WTC11 (cell line): ENCODE data around the gene NAXD. TPM values are rescaled to one million over a fixed set of nuclear protein-coding genes. Genes with fewer than 3 reads are reported as not detected.
A peak's percentile ranks its signal among the peaks of the same experiment; 100 is the strongest.

Experiments used
- ATAC-seq: fragments of 200-7000 bp; cut with Tn5 transposase; 2 replicates; pipeline ENCODE4 v1.10.0; 2021; ENCODE audit warnings: mild to moderate bottlenecking, moderate library complexity
- CTCF ChIA-PET: fragments of 300-600 bp; sonication (Branson Sonifier 250); formaldehyde crosslinking; loops from one replicate; lab custom pipeline; 2021; ENCODE audit warnings: antibody characterized with exemption; lab: Charles Lee
- POLR2A ChIA-PET: fragments of 350-600 bp; sonication (Branson Sonifier 250); formaldehyde crosslinking; loops from one replicate; lab custom pipeline; 2021; ENCODE audit warnings: antibody characterized with exemption; lab: Charles Lee
- DNase-seq: peaks from one replicate; pipeline ENCODE4 v3.0.0; 2021; ENCODE audit warnings: low spot score
- H3K27ac Mint-ChIP-seq: 2 replicates; pipeline ENCODE4 v1.8.0; 2021; ENCODE audit warnings: mixed read lengths
- H3K27me3 Mint-ChIP-seq: 2 replicates; pipeline ENCODE4 v1.8.0; 2021; ENCODE audit warnings: low read depth, mild to moderate bottlenecking, moderate library complexity, mixed read lengths
- H3K36me3 Mint-ChIP-seq: 2 replicates; pipeline ENCODE4 v1.8.0; 2021; ENCODE audit warnings: mixed read lengths
- H3K4me1 Mint-ChIP-seq: 2 replicates; pipeline ENCODE4 v1.8.0; 2022; ENCODE audit warnings: mixed read lengths
- H3K4me3 Mint-ChIP-seq: 2 replicates; pipeline ENCODE4 v1.8.0; 2021; ENCODE audit warnings: mild to moderate bottlenecking, moderate library complexity, mixed read lengths
- H3K9me3 Mint-ChIP-seq: 2 replicates; pipeline ENCODE4 v1.8.0; 2021; ENCODE audit warnings: mixed read lengths
- ESRRA ChIP-seq: sonication (generic); formaldehyde crosslinking; IDR thresholded peaks from 2 replicates; pipeline ENCODE4 v1.8.1; 2022; ENCODE audit warnings: mild to moderate bottlenecking, missing genetic modification reagents, borderline replicate concordance
- ETV6 ChIP-seq: sonication (generic); formaldehyde crosslinking; IDR thresholded peaks from 2 replicates; pipeline ENCODE4 v1.8.1; 2022; ENCODE audit warnings: mild to moderate bottlenecking, missing genetic modification reagents
- FOXJ3 ChIP-seq: sonication (generic); formaldehyde crosslinking; IDR thresholded peaks from 2 replicates; pipeline ENCODE4 v1.9.0; 2021; ENCODE audit warnings: missing genetic modification reagents, mild to moderate bottlenecking, borderline replicate concordance
- FOXP1 ChIP-seq: sonication (generic); formaldehyde crosslinking; IDR thresholded peaks from 2 replicates; pipeline ENCODE4 v1.8.0; 2022; ENCODE audit warnings: missing genetic modification reagents, mild to moderate bottlenecking, moderate library complexity, borderline replicate concordance
- GRHL2 ChIP-seq: fragments of 250-450 bp; sonication (Bioruptor Pico); IDR thresholded peaks from 2 replicates; pipeline ENCODE4 v1.8.0; 2022; ENCODE audit warnings: mild to moderate bottlenecking, moderate library complexity; ENCODE audit not compliant: insufficient replicate concordance, severe bottlenecking
- HMGA2 ChIP-seq: fragments of 250-450 bp; sonication (Bioruptor Pico); IDR thresholded peaks from 2 replicates; pipeline ENCODE4 v1.4.0; 2021; ENCODE audit warnings: mild to moderate bottlenecking, moderate library complexity
- IRF2 ChIP-seq: sonication (generic); formaldehyde crosslinking; IDR thresholded peaks from 2 replicates; pipeline ENCODE4 v1.8.0; 2022; ENCODE audit warnings: low read depth, missing genetic modification reagents, borderline replicate concordance
- NFATC4 ChIP-seq: fragments of 250-450 bp; sonication (Bioruptor Pico); IDR thresholded peaks from 2 replicates; pipeline ENCODE4 v1.9.0; 2021; ENCODE audit warnings: mild to moderate bottlenecking
- NR2C2 ChIP-seq: sonication (generic); formaldehyde crosslinking; IDR thresholded peaks from 2 replicates; pipeline ENCODE4 v1.8.0; 2022; ENCODE audit warnings: mild to moderate bottlenecking, missing genetic modification reagents
- NR3C1 ChIP-seq: sonication (generic); formaldehyde crosslinking; conservative IDR thresholded peaks from 2 replicates; pipeline ENCODE4 v1.8.1; 2023; ENCODE audit warnings: low read depth, mild to moderate bottlenecking, missing genetic modification reagents
- SOX15 ChIP-seq: fragments of 250-450 bp; sonication (Bioruptor Pico); IDR thresholded peaks from 2 replicates; pipeline ENCODE4 v1.9.0; 2021; ENCODE audit warnings: mild to moderate bottlenecking
- TEAD1 ChIP-seq: sonication (generic); formaldehyde crosslinking; IDR thresholded peaks from 2 replicates; pipeline ENCODE4 v1.8.0; 2022; ENCODE audit warnings: mild to moderate bottlenecking, missing genetic modification reagents
- ZBTB21 ChIP-seq: sonication (generic); formaldehyde crosslinking; IDR thresholded peaks from 2 replicates; pipeline ENCODE4 v1.8.1; 2023; ENCODE audit warnings: mild to moderate bottlenecking, missing genetic modification reagents, borderline replicate concordance
- ZNF219 ChIP-seq: sonication (generic); formaldehyde crosslinking; IDR thresholded peaks from 2 replicates; pipeline ENCODE4 v1.8.0; 2023; ENCODE audit warnings: missing genetic modification reagents, mild to moderate bottlenecking, borderline replicate concordance
- total RNA-seq: library from RNA; stranded (reverse); gene quantifications from 3 replicates; pipeline ENCODE4 v1.2.3, GENCODE V29; 2021
- TF ChIP-seq, protein P1 (sequence below): sonication (generic); formaldehyde crosslinking; IDR thresholded peaks from 2 replicates; pipeline ENCODE4 v1.8.0; 2023; ENCODE audit warnings: missing genetic modification reagents, mild to moderate bottlenecking, borderline replicate concordance
- TF ChIP-seq, protein P2 (sequence below): fragments of 200-600 bp; IDR thresholded peaks from 2 replicates; pipeline ENCODE4 v1.8.0; 2022; ENCODE audit warnings: antibody characterized with exemption
- TF ChIP-seq, protein P3 (sequence below): sonication (generic); formaldehyde crosslinking; IDR thresholded peaks from 2 replicates; pipeline ENCODE4 v1.8.0; 2022; ENCODE audit warnings: mild to moderate bottlenecking, missing genetic modification reagents
- TF ChIP-seq, protein P4 (sequence below): sonication (generic); formaldehyde crosslinking; IDR thresholded peaks from 2 replicates; pipeline ENCODE4 v1.8.1; 2023; ENCODE audit warnings: mild to moderate bottlenecking, missing genetic modification reagents
- TF ChIP-seq, protein P5 (sequence below): sonication (generic); formaldehyde crosslinking; IDR thresholded peaks from 2 replicates; pipeline ENCODE4 v1.8.0; 2022; ENCODE audit warnings: mild to moderate bottlenecking, missing genetic modification reagents
- TF ChIP-seq, protein P6 (sequence below): fragments of 250-450 bp; sonication (Bioruptor Pico); IDR thresholded peaks from 2 replicates; pipeline ENCODE4 v1.9.0; 2021; ENCODE audit warnings: mild to moderate bottlenecking
- TF ChIP-seq, protein P7 (sequence below): sonication (generic); formaldehyde crosslinking; conservative IDR thresholded peaks from 2 replicates; pipeline ENCODE4 v1.8.1; 2022; ENCODE audit warnings: mild to moderate bottlenecking, missing genetic modification reagents

Gene NAXD
- total RNA-seq, 1 experiment from 2014 or later = 29.3 TPM

DNA sequence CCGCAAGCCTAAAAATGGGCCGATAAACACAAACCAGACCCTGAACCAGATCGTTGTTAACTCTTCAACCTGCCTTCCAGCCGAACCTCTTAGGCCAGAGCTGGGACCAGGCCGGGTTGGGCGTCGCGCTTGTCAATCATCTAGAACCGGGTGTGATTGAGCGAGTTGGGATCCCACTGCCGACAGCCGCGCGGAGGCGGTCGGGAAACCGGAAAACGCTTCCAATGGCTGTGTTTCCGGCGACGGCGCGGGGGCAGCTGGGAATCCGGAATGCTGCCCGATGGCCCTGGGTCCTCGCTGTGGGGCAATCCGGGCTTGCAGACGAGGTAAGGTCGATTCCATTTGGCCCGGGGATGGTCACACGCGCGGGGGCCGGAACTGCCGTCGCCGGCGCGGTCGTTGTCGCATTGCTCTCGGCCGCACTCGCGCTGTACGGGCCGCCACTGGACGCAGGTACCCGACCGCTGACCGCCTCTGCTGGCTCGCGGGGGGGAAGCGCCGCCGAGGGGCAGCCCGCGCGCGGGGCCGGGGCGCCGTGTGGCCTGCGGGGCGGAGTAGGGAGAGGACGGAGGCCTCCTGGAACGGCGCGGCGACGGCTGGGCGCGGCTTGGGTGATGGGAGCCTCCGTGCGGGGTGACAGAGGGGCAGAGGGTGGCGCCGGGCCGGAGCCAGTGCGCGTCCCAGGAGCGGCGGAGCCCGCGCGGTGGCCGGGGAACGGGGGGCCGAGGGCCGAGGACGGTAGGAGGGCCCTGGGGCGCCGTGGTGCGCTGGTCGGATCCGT is at the start of gene NAXD (continued):
- TF ChIP-seq, protein P1, sequence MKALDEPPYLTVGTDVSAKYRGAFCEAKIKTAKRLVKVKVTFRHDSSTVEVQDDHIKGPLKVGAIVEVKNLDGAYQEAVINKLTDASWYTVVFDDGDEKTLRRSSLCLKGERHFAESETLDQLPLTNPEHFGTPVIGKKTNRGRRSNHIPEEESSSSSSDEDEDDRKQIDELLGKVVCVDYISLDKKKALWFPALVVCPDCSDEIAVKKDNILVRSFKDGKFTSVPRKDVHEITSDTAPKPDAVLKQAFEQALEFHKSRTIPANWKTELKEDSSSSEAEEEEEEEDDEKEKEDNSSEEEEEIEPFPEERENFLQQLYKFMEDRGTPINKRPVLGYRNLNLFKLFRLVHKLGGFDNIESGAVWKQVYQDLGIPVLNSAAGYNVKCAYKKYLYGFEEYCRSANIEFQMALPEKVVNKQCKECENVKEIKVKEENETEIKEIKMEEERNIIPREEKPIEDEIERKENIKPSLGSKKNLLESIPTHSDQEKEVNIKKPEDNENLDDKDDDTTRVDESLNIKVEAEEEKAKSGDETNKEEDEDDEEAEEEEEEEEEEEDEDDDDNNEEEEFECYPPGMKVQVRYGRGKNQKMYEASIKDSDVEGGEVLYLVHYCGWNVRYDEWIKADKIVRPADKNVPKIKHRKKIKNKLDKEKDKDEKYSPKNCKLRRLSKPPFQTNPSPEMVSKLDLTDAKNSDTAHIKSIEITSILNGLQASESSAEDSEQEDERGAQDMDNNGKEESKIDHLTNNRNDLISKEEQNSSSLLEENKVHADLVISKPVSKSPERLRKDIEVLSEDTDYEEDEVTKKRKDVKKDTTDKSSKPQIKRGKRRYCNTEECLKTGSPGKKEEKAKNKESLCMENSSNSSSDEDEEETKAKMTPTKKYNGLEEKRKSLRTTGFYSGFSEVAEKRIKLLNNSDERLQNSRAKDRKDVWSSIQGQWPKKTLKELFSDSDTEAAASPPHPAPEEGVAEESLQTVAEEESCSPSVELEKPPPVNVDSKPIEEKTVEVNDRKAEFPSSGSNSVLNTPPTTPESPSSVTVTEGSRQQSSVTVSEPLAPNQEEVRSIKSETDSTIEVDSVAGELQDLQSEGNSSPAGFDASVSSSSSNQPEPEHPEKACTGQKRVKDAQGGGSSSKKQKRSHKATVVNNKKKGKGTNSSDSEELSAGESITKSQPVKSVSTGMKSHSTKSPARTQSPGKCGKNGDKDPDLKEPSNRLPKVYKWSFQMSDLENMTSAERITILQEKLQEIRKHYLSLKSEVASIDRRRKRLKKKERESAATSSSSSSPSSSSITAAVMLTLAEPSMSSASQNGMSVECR (CRISPR knock-in tag) = peak; percentile 63; the same call in 1 of the 2 replicates
- TF ChIP-seq, protein P2, sequence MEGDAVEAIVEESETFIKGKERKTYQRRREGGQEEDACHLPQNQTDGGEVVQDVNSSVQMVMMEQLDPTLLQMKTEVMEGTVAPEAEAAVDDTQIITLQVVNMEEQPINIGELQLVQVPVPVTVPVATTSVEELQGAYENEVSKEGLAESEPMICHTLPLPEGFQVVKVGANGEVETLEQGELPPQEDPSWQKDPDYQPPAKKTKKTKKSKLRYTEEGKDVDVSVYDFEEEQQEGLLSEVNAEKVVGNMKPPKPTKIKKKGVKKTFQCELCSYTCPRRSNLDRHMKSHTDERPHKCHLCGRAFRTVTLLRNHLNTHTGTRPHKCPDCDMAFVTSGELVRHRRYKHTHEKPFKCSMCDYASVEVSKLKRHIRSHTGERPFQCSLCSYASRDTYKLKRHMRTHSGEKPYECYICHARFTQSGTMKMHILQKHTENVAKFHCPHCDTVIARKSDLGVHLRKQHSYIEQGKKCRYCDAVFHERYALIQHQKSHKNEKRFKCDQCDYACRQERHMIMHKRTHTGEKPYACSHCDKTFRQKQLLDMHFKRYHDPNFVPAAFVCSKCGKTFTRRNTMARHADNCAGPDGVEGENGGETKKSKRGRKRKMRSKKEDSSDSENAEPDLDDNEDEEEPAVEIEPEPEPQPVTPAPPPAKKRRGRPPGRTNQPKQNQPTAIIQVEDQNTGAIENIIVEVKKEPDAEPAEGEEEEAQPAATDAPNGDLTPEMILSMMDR = no peak

DNA sequence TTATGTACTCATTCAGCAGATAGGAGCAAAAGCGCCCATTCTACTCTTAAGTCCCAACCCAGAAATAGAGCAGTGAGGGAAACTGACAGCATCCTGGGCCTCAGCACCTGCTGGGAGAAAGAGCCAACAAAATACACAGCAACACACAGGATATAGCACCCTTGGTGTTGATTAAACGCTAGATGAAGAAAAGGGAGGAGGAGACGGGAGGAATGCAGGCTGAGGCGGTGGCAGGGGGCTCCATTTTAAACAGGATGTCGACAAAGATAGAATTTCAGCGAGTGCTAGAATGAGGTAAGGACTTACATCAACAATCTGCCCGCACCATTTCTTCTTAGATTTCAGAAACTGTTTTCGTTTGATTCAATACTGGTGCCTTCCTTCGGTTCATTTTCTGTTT is 49.2 kb upstream of the NAXD start:
- DNase-seq (no peak), ATAC-seq (no peak)
- no peak overlapping the region for H3K4me3 Mint-ChIP-seq
- ChIA-PET CTCF (interaction anchor here (1.3 kb wide), 1 partner anchor 110 kb away, joined by 4 read pairs; no protein-coding TSS in a partner anchor), POLR2A (no interaction called here)
- peaks cover 9% of the 10 kb centered on the region for H3K9me3 Mint-ChIP-seq
- H3K4me1 Mint-ChIP-seq = peaks cover 36% of the 10 kb centered on the region
- 0 out of 2 replicates have a peak overlapping the region, but pooled peaks have one; percentile 84 for H3K27ac Mint-ChIP-seq
- TF ChIP-seq IRF2 (CRISPR knock-in tag) (no peak), ZNF219 (no peak), ETV6 (CRISPR knock-in tag) (no peak), NFATC4 (CRISPR knock-in tag) (no peak), NR3C1 (no peak), HMGA2 (CRISPR knock-in tag) (no peak), ZBTB21 (no peak), NR2C2 (CRISPR knock-in tag) (no peak), ESRRA (CRISPR knock-in tag) (no peak), SOX15 (CRISPR knock-in tag) (no peak), GRHL2 (CRISPR knock-in tag) (no peak), FOXP1 (CRISPR knock-in tag) (no peak), TEAD1 (no peak), FOXJ3 (CRISPR knock-in tag) (no peak)
- TF ChIP-seq, protein P3, sequence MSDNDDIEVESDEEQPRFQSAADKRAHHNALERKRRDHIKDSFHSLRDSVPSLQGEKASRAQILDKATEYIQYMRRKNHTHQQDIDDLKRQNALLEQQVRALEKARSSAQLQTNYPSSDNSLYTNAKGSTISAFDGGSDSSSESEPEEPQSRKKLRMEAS (CRISPR knock-in tag) = no peak
- TF ChIP-seq, protein P4, sequence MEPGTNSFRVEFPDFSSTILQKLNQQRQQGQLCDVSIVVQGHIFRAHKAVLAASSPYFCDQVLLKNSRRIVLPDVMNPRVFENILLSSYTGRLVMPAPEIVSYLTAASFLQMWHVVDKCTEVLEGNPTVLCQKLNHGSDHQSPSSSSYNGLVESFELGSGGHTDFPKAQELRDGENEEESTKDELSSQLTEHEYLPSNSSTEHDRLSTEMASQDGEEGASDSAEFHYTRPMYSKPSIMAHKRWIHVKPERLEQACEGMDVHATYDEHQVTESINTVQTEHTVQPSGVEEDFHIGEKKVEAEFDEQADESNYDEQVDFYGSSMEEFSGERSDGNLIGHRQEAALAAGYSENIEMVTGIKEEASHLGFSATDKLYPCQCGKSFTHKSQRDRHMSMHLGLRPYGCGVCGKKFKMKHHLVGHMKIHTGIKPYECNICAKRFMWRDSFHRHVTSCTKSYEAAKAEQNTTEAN (CRISPR knock-in tag) = no peak
- TF ChIP-seq, protein P5, sequence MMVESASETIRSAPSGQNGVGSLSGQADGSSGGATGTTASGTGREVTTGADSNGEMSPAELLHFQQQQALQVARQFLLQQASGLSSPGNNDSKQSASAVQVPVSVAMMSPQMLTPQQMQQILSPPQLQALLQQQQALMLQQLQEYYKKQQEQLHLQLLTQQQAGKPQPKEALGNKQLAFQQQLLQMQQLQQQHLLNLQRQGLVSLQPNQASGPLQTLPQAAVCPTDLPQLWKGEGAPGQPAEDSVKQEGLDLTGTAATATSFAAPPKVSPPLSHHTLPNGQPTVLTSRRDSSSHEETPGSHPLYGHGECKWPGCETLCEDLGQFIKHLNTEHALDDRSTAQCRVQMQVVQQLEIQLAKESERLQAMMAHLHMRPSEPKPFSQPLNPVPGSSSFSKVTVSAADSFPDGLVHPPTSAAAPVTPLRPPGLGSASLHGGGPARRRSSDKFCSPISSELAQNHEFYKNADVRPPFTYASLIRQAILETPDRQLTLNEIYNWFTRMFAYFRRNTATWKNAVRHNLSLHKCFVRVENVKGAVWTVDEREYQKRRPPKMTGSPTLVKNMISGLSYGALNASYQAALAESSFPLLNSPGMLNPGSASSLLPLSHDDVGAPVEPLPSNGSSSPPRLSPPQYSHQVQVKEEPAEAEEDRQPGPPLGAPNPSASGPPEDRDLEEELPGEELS (CRISPR knock-in tag) = no peak
- TF ChIP-seq, protein P2 = no peak
- TF ChIP-seq, protein P6, sequence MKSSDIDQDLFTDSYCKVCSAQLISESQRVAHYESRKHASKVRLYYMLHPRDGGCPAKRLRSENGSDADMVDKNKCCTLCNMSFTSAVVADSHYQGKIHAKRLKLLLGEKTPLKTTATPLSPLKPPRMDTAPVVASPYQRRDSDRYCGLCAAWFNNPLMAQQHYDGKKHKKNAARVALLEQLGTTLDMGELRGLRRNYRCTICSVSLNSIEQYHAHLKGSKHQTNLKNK (CRISPR knock-in tag) = no peak
- TF ChIP-seq, protein P7, sequence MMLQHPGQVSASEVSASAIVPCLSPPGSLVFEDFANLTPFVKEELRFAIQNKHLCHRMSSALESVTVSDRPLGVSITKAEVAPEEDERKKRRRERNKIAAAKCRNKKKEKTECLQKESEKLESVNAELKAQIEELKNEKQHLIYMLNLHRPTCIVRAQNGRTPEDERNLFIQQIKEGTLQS (CRISPR knock-in tag) = no peak
- peaks cover 6% of the 10 kb centered on the region for H3K27me3 Mint-ChIP-seq
- H3K36me3 Mint-ChIP-seq = no peaks in the 10 kb centered on the region
